ENCODE data around the gene NUP188.
"Not testable (repeated sequence)": the region's sequence is repeated elsewhere in the genome, so short reads cannot be mapped to it uniquely, and the experiment has no call there.

NUP188 gene

DNA sequence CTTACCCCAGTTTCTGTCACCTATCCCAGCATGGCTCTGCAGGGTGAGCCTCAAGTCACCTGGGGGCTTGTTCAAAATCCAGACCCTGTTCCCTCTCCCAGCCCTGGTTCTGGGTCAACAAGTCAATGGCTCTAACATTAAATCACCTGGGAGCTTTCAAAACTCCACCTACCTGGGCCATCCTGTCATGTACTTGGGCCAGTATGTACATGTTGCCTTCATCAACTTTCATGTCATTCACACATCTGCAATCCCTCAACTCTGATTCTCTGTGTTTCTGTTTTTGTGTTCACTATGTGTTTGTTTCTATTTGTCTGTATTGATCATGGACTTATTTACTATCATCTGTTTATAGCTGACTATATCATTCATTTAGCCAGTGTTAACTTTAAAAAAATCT lies 82.7 kb downstream of the NUP188 start:
- no peak for DNase-seq

DNA sequence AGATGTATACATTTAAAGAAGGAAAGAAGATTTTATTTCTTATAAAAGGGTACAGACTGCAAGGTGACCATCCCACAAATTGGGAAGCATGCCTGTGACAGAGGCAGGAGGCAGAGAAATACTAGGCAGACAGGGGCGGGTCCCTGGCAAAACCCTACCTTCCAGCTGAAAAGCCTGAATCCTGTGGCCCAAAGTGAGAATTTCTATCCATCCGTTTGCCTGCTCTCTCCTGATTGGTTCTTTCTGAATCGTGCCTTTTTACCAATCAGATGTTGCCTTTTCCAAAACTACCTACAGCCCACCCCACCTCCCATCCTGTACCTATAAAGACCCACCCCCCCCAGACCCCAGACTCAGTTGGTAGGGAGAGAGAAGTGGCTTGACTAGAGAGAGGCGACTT lies 84.0 kb downstream of the NUP188 start:
- no peak for DNase-seq

DNA sequence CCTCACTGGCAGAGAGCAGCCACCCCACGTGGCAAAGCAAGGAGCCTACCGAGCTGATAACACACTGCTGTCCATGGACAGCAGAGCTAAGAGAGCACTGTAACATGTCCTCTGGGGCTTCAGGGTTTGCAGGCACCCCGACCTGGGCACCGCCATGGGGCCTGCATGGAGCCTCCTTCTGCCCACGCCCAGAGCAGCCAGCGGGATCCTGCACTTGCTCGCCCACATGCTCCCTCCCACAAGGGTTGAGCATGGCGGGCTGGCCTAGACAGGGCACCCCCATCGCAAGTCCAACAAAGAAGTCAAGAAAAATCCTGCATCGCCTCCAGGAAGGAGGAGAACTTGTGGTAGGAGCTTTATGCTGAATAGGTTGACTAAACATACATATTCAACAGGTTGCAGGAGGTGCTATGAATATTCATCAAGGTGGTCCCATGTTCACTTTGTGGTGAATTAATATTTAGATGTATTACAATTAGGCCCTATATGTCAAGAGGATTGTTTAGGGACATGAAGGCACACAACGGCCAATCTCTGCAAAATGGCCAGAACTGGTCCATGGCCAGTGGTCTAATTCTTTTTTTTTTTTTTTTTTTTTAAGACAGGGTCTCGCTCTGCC lies 85.2 kb downstream of the NUP188 start:
- DNase-seq = no peak

DNA sequence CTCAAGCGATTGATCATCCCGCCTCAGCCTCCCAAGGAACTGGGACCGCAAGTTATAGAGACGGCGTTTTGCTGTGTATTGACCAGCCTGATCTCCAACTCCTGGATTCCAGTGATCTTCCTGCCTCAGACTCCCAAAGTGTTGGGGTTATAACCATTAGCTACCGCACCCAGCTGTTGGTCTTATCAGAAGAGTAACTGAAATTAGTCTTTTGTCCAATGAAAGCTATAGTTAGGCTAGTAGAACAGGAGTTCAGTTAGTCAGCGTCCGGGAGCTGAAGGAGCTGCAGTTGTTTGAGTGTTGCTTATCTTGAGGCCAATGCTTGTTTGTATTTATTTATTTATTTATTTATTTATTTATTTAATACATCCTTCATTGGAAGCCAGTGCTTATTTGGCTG lies 85.7 kb downstream of the NUP188 start:
- DNase-seq = no peak

DNA sequence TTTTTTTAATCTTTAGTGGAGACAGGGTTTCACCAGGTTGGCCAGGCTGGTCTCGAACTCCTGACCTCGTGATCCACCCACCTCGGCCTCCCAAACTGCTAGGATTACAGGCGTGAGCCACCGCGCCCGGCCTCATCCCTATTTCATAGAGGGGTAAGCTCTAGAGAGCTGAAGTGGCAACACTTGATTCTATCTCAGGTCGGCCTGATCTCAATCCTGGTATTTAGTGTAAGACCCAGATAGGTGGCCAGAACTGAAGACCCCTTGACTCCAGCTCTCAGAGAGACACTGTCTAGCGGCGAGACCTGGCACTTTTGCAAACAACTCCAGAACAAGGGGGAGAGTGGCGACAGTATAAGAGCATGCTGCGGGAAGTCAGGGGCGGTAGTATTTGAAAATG lies 88.3 kb downstream of the NUP188 start:
- not testable (repeated sequence) for DNase-seq

DNA sequence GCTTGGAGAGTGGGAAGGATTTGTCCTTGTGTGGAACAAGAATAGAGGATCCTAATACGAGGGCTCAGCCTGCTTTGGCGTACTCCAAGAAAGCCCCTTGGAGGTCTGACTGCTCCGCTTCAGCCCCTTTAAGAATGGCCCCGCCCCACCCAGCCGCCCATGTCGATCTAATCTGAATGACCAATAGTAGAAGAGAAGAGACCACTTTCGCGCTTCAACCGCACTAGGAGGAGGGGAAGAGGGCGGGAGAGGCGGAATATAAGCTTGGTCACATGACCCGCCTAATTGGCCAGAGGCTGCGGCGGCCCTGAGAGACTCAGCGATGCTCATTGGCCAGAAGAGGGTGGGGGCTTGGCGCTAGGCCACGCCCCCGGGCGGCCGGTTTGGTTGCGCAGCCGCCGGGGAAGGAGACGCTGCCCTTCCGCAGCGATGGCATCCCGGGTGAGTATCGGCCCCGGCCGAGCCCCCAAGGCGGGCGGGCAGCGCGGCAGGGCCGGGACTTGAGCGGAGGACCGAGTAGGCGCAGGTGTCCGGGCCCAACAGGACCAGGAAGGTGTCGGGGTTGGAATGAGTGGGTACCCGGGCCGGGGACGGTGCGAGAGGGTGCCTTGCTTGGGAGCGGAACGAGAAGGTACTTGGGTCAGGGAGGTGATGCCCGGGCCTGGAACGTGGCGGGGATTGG lies 88.9 kb downstream of the NUP188 start, which contains the start of gene MIGA2:
Gene MIGA2, plus strand, starts transcription at position 386 of the 682 bp plus-strand sequence. CDS start 3,969 bp downstream, outside the sequence.
- peak; percentile 98 for DNase-seq

DNA sequence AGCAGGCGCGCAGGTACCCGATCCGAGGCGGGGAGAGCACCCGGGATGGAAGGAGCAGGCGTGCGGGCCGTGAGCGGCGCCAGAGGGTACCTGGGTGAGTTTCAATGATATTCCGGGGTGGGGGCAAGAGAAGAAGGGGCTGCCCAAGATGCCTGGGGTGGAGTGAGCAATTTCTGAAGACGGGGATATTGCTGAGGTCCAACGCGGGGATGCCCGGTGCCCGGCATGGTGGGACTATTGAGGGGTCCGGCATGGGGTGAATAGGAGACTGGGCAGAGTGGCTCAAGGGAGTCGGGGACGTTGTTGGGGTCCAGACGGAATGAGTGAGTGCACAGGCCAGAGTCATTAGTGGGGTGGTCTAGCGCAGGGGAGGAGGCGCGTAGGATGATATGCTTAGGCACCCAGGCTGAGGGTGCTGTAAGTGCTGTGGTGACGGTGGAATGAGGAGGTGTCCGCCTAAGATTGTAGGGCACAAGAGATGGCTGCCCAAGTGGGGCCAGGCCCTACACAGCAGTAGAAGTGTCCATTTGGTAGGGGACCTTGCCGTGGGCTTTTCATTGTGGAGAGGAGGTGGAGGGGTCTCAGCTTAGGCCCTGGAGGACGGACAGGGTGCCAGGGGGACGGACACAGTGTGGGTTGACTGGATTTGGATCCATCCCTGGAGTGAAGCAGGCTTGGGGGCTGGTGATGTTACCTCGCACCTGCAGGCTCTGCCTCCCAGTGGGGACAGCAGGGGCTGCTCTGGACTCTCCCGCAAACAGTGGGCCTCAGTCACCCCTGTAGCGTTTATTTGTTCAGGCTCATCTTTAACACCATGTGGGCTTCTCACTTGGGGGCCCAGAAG lies 89.6 kb downstream of the NUP188 start:
- no peak for DNase-seq

DNA sequence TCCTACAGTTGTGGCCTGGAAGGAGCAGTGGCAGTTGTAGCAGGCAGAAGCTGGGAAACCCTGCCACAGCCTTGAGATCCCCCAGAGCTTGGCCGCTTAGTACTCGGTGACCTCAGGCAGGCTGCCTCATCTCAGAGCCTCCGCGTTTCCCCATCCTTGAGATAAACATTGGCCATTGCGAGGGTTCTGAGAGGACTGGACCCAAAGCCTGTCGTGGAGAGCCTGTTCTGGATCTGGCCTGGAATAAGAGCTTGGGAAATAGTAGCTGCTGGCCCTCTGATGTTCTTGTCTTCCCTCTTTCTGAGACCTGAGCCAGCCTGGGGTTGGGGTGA lies 90.2 kb downstream of the NUP188 start:
- DNase-seq = no peak

DNA sequence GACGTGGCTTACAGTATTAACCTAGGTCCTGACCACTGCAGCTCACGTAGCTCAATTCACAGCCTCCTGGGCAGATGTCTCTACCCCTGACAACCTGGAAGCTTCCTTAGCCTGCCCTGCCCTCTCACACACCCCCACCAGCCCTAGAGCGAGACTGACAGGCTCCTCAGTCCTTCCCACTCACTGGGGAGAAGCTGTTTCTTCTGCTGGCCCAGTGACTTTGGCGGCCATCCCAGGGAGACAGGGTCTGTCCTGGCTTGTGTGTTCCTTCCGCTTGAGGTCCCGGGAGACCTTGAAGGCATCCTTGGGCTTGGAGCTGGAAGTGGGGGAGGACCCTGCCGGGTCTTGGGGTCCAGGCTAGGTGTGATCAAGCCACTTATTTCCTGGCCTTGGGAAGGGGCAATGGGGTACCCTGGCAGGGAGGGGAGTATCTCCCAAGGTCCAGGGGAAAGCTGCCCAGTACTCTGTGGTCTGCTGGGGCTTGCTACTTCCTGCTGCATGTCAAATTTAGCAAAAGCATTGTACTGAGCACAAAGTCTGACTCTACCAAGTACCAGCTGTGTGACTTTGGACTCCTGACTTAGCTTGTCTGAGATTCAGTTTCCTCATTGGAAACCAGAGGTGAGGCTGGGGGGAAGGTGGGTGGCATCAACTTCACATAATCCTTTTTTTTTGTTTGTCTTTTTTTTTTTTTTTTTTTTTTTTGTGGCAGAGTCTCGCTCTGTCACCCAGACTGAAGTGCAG lies 90.8 kb downstream of the NUP188 start:
- no peak for DNase-seq

DNA sequence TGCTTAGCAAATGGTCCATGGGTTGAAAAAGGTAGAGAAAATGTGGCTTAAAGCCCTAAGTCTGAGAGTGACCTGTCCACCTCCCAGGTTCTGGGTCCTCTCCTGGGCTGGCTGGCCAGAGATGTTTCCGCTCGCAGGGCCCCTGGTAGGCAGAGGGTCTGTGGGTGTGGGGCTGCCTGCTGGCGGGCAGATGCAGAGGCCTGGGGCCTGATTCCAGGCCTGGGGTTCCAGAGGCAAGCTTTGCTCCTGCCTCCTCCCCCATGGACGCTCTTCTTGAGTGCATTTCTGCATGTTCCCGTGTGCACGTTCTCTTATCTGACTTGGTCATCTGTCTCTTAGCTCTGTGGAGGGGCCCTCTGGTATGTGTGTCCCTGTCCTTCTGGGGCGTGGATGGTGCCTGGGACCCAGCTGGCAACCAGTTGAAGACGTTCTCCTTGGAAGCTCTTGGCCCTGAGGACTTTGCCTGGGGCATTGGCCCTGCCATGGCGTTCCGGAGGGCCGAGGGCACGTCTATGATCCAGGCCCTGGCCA lies 92.7 kb downstream of the NUP188 start:
- no peak for DNase-seq

DNA sequence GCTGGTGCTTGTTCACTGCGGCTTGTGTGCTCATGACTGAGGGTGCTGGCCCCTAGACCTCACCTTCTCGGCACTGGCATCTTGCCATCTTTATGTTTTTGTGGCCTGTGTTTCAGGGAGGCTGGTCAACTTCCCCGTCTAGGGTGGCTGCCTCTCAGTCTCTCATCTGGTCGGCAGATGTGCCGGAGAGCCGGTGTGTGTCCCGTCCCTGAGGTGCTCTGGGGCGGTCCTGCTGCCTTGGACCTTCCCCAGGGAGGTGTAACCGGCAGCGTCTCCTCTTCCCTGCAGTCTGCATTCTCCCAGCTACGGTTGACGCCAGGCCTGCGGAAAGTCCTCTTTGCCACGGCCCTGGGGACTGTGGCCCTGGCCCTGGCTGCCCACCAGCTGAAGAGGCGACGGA lies 94.5 kb downstream of the NUP188 start:
- no peak for DNase-seq

DNA sequence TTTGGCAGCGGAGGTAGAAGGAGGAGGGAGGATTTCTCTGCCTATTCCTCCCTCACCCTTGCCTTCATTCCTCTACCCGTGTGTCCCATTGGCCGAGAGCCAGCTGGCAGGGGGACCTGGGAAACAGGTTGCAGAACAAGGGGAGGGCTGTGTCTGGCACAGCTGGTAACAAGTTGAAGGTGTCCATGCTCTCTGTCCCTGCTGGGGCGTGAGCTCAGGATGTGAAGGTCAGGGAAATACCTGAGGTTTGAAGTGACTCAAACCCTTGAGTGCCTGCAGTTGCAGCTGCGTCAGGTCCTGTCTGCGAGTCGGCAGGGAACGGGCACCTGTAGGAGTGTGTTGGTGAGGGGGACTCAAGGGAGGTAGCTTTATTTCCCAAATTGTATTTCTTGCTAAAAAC lies 105.1 kb downstream of the NUP188 start:
- DNase-seq = no peak

DNA sequence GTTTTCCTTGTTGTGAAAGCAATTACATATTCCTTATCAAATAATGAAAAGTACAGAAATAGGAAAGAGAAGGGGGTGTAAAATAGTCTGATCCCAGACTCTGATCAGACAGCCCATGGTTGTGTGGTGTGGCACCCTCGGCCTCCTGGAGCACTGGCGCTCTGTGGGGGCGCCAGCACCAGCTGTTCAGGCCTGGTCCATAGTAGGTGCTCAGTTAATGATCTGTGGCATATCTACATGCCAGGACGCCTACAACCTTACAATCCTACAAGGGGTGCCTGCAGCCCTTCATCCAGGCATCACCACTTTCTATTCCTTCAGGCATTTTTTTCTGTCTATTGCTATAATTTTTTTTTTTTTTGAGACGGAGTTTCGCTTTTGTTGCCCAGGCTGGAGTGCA lies 105.5 kb downstream of the NUP188 start:
- no peak for DNase-seq

DNA sequence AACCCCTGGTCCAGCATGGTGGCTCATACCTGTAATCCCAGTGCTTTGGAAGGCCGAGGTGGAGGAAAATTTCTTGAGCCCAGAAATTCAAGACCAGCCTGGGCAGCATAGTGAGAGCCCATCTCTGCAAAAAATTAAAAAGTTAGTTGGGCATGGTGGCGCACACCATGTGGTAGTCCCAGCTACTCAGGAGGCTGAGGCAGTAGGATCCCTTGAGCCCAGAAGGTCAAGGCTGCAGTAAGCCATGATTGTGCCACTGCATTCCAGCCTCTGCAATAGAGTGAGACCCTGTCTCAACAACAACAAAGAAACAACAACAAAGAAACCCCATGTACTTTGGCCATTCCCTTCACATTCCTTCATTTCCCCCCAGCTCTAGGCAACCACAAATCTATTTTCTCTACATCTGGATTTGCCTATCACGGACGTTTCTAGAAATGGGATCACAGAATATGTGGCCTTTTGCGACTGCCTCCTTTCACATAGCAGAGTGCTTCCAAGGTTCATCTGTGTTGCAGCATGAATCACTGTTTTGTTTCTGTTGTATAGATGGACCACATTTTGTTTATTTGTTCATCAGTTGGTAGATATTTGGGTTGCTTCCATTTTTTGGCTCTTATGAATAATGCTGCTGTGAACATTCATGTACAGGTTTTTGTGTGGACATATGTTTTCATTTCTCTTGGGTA lies 106.8 kb downstream of the NUP188 start:
- no peak for DNase-seq

All from NCI-H146 (cell line).